ENCODE results near the gene C3. TPM values are rescaled to one million over a fixed set of nuclear protein-coding genes. Genes with fewer than 3 reads are reported as not detected.
A peak's percentile ranks its signal among the peaks of the same experiment; 100 is the strongest.

C3 gene
- total and polyA plus RNA-seq, 2 of the 13 experiments (the other 11 are each of a cell fraction or from before 2014, with no cell fraction given): 1,455 to 6,272 TPM

GRCh38 chr19:6753178-6754031, 33.0 kb upstream of the C3 start (continued):
- TF ChIP-seq E2F1 (CRISPR knock-in tag; IDR thresholded peaks at IDR 0.05): no peak
- TF ChIP-seq SNAPC5 (CRISPR knock-in tag; IDR thresholded peaks at IDR 0.05; ENCODE audit: borderline replicate concordance): no peak
- no peak for TF ChIP-seq NFYB (CRISPR knock-in tag; IDR thresholded peaks at IDR 0.05)
- peak; percentile 88 for TF ChIP-seq CBX5 (CRISPR knock-in tag; IDR thresholded peaks at IDR 0.05; ENCODE audit: borderline replicate concordance)
- TF ChIP-seq ZNF382 (CRISPR knock-in tag; IDR thresholded peaks at IDR 0.05; ENCODE audit: borderline replicate concordance): no peak
- no peak for TF ChIP-seq MAFK (conservative IDR thresholded peaks at IDR 0.05 in 1 of 2, IDR thresholded peaks at IDR 0.05 in 1 of 2; ENCODE audit: low read length in 2 of 2)
- TF ChIP-seq ZNF251 (CRISPR knock-in tag; IDR thresholded peaks at IDR 0.05): no peak
- TF ChIP-seq ZNF124 (CRISPR knock-in tag; IDR thresholded peaks at IDR 0.05): peak; percentile 51; the same call in 1 of the 2 replicates
- no peak for TF ChIP-seq HMG20B (CRISPR knock-in tag; conservative IDR thresholded peaks at IDR 0.05)
- TF ChIP-seq DPF2 (CRISPR knock-in tag; IDR thresholded peaks at IDR 0.05; ENCODE audit: borderline replicate concordance, low read depth): no peak
- TF ChIP-seq, protein P1, sequence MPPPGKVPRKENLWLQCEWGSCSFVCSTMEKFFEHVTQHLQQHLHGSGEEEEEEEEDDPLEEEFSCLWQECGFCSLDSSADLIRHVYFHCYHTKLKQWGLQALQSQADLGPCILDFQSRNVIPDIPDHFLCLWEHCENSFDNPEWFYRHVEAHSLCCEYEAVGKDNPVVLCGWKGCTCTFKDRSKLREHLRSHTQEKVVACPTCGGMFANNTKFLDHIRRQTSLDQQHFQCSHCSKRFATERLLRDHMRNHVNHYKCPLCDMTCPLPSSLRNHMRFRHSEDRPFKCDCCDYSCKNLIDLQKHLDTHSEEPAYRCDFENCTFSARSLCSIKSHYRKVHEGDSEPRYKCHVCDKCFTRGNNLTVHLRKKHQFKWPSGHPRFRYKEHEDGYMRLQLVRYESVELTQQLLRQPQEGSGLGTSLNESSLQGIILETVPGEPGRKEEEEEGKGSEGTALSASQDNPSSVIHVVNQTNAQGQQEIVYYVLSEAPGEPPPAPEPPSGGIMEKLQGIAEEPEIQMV (CRISPR knock-in tag; IDR thresholded peaks at IDR 0.05; ENCODE audit: low read depth): peak; percentile 93
- TF ChIP-seq ZNF430 (CRISPR knock-in tag; IDR thresholded peaks at IDR 0.05): peak; percentile 87; the same call in 1 of the 2 replicates
- TF ChIP-seq MNT (IDR thresholded peaks at IDR 0.05): peak; percentile 87
- TF ChIP-seq ARNTL (CRISPR knock-in tag; IDR thresholded peaks at IDR 0.05): peak; percentile 98
- TF ChIP-seq SMARCC2 (IDR thresholded peaks at IDR 0.05): no peak
- 0 out of 2 replicates have a peak, but pooled peaks have one; percentile 19 for TF ChIP-seq CHCHD3 (CRISPR knock-in tag; IDR thresholded peaks at IDR 0.05)
- TF ChIP-seq THAP11 (CRISPR knock-in tag; IDR thresholded peaks at IDR 0.05): peak; percentile 85
- TF ChIP-seq GABPA (IDR thresholded peaks at IDR 0.05; ENCODE audit: low read depth, low read length): no peak
- peak; percentile 48 for TF ChIP-seq GABPA (CRISPR knock-in tag; IDR thresholded peaks at IDR 0.05; ENCODE audit: low read depth)
- TF ChIP-seq HNF4A (CRISPR knock-in tag; IDR thresholded peaks at IDR 0.05): peak; percentile 78
- TF ChIP-seq RFX3 (CRISPR knock-in tag; IDR thresholded peaks at IDR 0.05): no peak
- TF ChIP-seq BHLHE40 (IDR thresholded peaks at IDR 0.05; ENCODE audit: low read length): peak; percentile 78; the same call in 1 of the 2 replicates
- TF ChIP-seq IRF2 (CRISPR knock-in tag; IDR thresholded peaks at IDR 0.05): peak; percentile 84; the same call in 1 of the 2 replicates
- TF ChIP-seq PHF5A (CRISPR knock-in tag; IDR thresholded peaks at IDR 0.05; ENCODE audit: low read depth, unreplicated experiment): no peak
- peak; percentile 85 for TF ChIP-seq HNRNPL (IDR thresholded peaks at IDR 0.05; ENCODE audit: low read depth, low read length)
- TF ChIP-seq, protein P2, sequence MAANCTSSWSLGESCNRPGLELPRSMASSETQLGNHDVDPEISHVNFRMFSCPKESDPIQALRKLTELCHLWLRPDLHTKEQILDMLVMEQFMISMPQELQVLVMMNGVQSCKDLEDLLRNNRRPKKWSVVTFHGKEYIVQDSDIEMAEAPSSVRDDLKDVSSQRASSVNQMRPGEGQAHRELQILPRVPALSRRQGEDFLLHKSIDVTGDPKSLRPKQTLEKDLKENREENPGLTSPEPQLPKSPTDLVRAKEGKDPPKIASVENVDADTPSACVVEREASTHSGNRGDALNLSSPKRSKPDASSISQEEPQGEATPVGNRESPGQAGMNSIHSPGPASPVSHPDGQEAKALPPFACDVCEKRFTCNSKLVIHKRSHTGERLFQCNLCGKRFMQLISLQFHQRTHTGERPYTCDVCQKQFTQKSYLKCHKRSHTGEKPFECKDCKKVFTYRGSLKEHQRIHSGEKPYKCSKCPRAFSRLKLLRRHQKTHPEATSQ (CRISPR knock-in tag; IDR thresholded peaks at IDR 0.05; ENCODE audit: borderline replicate concordance): no peak
